ENCODE measurements around the gene IRAG1.

Gene IRAG1, protein sequence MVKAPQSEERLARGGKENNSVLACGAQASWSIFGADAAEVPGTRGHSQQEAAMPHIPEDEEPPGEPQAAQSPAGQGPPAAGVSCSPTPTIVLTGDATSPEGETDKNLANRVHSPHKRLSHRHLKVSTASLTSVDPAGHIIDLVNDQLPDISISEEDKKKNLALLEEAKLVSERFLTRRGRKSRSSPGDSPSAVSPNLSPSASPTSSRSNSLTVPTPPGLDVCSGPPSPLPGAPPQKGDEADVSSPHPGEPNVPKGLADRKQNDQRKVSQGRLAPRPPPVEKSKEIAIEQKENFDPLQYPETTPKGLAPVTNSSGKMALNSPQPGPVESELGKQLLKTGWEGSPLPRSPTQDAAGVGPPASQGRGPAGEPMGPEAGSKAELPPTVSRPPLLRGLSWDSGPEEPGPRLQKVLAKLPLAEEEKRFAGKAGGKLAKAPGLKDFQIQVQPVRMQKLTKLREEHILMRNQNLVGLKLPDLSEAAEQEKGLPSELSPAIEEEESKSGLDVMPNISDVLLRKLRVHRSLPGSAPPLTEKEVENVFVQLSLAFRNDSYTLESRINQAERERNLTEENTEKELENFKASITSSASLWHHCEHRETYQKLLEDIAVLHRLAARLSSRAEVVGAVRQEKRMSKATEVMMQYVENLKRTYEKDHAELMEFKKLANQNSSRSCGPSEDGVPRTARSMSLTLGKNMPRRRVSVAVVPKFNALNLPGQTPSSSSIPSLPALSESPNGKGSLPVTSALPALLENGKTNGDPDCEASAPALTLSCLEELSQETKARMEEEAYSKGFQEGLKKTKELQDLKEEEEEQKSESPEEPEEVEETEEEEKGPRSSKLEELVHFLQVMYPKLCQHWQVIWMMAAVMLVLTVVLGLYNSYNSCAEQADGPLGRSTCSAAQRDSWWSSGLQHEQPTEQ

DNA sequence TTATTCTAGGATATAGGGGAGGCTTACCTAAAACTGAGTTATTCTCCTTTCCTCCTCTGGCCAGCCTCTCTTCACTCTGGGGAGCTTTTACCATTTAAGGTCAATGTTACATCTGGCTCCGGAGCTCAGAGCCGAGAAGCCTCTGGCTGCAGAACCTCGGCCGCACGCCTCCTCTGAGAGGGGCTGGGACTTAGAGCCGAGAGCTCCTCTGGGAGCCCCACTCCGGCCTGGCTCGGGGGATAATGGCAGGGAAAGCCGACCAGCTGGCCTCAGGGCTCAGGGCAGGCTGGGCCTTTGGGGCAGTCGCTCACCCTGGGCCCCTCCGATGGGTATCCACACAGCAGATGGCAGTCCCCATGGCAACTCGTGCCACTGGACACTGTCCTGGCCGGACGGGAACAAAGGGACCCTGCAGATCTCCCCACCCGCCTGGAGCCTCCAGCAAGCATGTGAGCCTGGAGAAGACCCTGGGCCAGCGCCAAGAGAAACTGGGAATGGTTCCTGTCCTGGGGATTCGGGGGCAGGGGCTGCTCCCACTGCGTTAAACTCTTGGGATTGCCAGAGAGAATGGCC lies at the start of gene IRAG1:
Gene IRAG1 (minus strand): TSS at position 247 of the 573 bp plus-strand sequence. CDS start 153 bp downstream, at position 94.
- DNase-seq = no peak

GRCh38 chr11:10742460-10743208 lies 49.1 kb upstream of the IRAG1 start:
- DNase-seq = no peak

GRCh38 chr11:10735481-10736475 lies 42.2 kb upstream of the IRAG1 start:
- peak; percentile 84 for DNase-seq

DNA sequence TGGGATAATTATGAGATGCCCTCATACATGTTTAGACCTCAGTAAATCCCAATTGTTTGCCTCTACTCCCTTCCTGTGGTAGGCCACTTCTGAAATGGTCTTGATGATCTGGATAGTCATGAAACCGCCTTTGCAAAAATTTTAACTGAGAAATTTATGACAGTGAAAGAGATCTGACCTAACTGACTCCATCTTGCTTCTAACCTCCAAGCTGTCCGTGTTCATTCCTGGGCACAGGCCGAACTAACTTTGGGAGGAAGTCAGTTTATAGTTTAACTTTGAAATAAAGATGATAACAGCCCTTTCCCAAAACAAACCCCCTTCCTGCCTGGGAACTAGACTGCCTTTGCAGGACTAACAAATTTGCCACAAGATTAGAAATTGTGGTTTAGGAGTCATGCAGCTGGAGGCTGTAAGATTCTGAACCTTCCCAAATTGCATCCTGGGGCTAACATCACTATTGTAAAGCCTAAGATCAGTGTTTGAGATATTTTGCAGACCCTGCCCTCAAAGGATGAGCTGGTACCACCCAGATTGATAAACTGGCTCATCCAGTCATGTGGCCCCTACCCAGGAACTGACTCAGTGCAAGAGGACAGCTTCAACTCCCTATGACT lies 37.6 kb upstream of the IRAG1 start:
- DNase-seq = no peak

GRCh38 chr11:10730151-10730550 lies 36.6 kb upstream of the IRAG1 start:
- DNase-seq = no peak

DNA sequence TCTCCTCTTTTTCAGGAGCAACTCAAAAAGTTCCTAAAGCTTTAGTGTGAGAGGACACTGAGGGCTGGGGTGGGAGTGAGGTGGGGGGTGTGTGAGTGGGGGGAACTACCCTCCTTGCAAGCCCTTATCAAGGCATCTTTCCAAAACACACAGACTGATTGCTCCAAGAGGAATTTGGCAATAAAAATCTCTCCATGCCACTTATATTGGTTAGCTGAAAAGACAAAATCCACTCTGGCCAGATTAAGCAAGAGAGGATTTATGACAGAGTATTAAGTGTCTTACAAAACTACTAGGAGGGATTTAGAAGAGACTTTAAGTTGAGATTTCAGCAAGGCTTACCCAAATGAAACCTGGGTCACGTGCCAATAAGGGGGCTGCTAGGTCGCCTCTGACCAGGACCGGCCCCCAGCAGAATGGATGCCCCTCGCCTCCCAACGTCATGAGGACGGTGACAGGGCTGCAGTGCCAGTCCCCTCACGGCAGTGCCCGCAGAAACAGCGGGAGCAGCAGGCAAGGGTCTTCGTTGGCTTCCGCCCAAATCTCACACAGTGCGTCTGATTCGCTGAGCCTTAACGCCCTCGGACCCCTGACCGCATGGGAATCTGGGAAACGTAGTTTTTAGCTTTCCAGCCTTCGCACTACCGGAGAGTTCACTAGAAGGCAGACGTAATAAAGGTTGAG lies 35.4 kb upstream of the IRAG1 start:
- no peak for DNase-seq

GRCh38 chr11:10728154-10728553 lies 34.6 kb upstream of the IRAG1 start:
- no peak for DNase-seq

DNA sequence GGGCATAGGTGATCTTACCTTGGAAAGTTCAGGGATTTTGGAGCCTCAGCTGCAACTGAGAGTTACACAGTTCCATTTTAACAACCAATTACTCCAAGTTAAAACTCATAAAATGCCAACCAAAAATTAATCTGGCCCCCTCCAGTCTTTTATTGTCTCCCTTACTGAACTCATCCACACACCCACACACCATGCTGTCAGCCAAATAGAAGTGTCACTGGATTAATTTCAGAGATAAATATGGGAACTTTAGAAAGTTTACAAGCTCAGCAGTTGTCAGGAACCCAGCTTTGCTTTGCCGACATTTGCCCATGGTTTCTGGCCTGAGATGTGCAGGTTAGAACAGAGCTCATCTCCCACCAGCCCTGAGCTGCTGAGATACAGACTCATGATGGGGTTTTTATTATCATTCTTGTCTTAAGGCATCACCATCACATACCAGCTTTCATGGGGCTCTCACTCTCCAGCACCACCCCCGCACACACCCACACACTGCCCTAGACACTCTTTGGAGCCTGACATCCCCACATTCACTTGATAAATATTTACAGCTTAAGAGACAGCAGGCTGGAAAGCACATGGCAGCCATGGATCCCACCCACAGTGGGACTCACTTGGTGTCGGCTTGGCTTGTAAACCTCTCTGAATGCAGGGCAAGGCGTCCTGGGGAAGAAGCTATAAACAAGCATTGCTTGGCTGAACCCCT lies 33.7 kb upstream of the IRAG1 start:
- no peak for DNase-seq

GRCh38 chr11:10725907-10726253 lies 32.3 kb upstream of the IRAG1 start:
- DNase-seq = no peak

DNA sequence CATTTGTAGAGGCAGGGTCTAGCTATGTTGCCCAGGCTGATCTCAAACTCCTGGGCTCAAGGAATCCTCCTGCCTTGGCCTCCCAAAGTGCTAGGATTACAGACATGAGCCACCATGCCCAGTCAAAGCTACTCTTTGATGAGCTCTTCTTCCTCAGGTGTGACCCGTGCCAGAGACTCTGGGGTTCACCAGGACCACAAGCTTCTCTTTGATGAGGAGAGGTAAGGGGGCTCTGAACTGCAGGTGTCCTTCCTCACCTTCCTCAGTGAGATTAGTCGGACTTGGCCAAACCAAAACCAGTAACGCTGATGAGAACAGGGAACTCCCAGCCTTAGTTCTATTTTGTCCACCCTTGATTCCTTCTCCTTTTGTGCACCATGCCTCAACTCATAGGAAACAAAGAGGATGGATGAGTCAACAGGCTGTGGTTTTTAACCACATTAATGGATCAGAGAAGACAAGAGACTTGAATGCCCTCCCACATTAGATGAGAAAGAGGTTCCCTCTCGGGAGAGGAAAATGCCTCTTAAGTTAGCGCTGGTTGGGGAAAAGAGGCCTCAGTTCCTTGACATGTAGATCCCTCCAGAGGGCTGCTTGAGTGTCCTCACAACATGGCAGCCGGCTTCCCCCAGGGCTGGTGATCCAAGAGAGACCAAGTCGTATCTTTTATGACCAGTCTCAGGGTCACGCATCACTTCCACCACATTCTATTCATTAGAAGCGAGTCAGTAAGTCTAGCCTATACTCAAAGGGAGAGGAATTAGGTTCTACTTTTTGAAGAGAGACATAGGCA lies 31.8 kb upstream of the IRAG1 start:
- DNase-seq = no peak

DNA sequence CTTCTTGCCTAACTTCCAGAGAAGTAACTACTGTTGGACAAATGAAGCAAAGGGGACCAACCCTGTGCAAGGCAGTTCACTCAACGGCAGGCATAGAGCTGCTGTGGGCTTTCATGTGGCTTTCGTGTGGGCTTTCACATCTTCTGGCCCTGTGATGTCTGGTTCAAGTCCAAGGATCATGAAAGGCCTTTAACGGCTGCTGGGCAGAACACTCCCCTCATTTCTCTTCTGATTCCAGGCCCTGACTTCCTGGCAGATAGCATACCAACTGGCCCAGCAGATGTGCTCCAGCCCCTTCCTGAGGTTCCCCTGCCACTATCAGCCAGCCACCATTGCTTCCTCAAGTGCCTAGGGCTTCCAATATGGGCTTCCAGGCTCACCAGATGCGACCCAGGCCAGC lies 28.8 kb upstream of the IRAG1 start:
- no peak for DNase-seq

GRCh38 chr11:10720881-10721376 lies 27.4 kb upstream of the IRAG1 start:
- no peak for DNase-seq

GRCh38 chr11:10719616-10720015 lies 26.1 kb upstream of the IRAG1 start:
- no peak for DNase-seq

GRCh38 chr11:10716543-10717259 lies 23.1 kb upstream of the IRAG1 start:
- no peak for DNase-seq

DNA sequence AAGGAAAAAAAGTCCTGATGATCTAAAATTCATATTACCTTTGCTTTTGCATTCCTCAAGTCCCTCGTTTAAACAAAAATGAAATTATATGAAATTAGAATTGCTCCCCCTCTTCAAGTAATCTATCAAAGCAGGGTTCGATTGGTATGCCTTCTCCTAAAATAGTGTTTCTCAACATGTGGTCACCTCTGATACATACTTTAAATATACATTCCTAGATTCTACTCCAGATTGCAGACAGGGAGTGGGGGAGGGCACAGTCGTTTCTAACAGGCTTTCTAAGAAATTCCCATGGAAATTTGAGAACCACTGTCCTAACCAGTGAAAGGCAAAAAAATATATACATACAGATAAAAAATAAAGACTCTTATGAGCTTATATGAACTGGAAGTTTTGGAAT lies 22.6 kb upstream of the IRAG1 start:
- DNase-seq = no peak

DNA sequence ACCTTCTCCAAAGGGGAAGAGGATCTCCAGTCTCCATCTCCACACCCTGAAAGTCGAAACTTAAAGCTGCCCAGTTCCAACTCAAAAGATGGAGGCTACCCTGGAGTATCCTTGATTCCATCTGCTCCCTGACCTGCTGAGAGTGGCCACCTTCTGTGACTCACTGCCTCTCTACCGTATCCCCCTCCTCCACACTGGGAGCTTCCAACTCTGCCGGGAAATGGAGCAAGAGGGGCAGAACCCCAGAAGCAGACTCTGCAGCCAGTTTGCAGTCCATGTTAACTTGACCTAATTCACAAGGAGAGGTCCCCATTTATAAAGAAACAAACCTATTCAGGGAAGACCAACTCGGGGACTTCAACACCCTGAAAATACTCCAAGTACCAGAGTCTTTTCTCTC lies 22.0 kb upstream of the IRAG1 start:
- no peak for DNase-seq

DNA sequence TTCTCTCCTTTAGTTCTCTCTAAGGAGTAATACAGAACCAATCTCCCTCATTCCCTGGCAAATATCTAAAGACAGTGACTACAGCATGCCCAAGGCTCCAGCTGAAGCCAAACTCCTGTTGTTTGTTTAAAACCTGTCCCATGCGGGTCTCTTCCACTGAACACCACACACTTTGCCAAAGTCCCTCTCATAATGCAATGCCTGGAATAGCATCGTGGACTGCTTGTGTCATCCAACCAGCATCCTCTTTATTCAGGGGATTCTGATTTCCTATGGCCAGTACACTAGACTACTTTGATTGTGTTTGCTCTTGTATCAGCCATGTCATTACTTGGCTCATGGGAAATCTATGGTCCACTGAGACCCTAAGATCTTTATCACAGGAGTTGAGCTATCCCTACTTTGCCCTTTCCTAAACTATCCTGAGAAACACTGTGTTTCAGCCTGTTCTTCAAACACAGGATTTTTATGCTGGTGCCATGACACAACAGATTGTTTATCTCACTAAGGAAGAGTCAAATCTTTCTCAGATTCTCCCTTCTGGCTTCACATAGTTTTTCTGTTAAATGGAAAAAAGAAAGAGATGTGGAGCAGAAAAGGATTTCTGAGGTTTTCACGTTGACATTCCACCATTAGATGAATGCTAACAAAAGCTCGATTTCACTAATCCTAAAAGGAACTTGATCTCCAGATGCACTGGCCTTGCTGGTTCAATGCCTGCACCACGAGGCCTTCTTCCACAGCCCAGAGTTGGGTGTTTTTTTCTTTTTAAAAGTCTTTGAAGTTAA lies 15.9 kb upstream of the IRAG1 start:
- DNase-seq = no peak
